ENCODE results near the gene RIMS4.

RIMS4 gene

DNA sequence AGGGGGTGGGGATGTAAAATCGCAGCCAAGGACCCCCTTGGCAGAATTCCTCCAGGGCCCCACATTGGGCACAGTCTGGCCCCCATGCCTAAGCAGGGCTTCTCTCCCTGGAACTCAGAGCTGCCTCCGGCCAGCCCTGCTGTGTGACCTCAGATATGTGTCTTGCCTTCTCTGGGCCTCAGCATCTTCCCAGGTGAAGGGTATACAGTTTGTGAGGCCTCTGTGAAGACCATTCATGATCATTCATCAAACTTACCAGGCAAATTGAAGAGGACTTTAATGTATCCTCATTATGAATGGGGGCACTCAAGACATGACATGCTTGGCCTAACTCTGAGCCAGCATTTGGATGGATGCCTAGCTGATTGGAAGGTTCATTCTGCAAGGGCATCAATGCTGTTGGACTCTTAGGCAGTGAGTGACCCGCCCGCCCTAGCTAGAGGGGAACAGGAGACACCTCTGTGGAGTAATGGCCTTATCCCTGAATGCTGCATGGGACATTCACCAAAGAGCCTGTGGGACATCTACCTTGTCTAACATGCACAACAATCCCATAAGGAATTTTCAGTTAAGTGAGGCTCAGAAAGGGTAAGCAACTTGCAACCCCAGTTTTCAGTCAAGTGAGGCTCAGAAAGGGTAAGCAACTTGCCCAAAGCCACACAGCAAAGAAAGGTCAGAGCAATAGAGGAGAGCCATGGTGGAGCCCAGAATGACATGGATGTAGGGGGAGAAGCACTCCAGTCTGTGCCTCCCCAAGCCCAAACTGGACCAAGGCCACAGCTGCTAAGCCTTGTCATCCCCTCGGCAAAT lies 94.6 kb downstream of the RIMS4 start:
- DNase-seq = no peak

DNA sequence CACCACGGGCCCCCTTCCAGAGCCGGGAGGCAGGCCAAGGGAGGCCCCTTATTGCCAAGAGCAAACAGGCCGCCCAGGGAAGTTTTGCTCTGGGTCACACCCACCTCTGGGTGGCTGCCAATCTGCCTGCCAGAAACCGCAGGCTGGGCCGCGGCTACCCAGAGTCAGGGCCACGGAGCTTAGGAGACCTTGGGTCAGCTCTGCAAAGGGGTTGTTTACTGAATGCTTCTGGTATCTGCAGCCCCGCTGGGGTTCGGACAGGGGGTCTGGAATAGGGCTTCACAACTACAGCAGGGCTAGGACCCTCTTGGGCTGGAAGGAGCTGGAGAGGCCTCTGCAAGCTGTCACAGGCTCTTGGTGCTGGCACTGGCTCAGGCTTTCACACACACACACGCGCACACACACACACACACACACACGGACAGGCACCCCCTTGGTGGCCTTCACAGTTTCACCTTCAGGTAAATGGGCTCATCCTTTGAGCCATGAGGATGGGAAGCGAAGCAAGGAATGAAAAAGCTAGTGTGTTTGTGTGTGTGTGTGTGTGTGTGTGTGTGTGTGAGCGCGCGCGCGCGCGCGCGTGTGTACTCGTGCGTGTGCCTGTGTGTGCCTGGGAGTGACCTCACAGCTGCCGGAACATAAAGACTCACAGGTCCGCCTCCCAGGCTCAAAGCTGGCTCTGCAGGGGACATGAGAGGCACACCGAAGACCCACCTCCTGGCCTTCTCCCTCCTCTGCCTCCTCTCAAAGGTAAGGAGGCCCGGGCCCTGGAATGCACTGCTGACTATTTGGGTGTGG lies 95.4 kb downstream of the RIMS4 start, which contains the start of gene CCN5:
CCN5 (plus strand) TSS at position 669 of the 798 bp plus-strand sequence; CDS start at position 691, 22 bp downstream.
- DNase-seq = no peak

GRCh38 chr20:44714102-44714700 lies 96.1 kb downstream of the RIMS4 start:
- no peak for DNase-seq

DNA sequence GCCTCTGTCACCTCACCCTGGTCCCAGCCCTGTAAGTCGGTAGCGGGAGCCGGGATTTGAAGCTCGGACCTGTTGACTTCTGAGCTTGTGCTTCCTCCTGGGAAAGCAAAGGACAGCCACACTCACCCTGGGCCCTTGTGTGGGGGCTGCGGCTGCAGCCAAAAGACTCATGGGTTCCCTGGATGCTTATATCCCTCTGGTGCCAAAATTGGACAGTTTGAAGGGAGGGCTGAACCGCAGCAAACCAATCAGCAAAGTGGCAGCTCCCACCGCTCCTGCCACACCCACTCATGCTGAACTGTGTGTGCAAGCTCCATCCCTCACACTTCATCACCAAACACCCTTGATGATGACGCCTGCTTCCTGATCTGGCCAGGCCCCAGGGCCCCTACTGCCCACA lies 99.1 kb downstream of the RIMS4 start:
- no peak for DNase-seq

DNA sequence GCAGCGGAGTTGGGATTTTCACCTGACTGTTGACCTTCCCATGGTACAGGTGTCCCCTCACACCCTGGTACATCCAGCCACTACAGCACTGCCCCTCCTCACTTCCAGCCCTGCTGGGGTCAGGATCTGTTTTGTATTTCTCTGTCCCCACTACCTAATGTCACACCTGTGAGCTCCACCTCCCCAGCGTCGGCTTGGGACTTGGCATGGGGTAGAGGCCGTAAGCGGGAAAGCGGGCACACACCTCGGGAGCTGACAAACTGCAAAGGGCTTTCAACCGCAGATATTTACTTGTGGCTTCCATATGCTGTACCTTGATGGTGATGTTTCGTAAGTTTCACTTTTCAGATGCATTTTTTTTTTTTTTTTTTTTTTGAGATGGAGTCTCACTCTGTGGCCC lies 100.5 kb downstream of the RIMS4 start:
- DNase-seq = no peak

DNA sequence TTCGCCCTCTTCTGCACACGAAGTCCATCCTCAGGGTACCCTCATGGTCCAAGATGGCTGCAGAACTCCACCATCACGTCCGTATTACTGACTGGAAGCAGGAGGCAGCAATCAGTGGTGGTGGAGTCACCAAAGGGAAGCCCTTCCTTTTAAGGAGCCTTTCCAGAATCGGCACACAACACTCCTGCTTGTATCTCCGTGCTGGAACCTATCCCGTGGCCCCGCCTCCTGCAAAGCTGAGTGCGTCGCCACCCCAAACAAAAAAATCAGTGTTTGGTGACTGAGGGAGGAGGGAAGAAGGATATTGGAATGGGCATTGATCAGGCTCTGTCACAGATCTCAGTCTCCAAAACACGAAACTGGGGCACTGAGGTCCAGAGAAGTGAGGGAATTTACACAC lies 101.0 kb downstream of the RIMS4 start:
- no peak for DNase-seq

DNA sequence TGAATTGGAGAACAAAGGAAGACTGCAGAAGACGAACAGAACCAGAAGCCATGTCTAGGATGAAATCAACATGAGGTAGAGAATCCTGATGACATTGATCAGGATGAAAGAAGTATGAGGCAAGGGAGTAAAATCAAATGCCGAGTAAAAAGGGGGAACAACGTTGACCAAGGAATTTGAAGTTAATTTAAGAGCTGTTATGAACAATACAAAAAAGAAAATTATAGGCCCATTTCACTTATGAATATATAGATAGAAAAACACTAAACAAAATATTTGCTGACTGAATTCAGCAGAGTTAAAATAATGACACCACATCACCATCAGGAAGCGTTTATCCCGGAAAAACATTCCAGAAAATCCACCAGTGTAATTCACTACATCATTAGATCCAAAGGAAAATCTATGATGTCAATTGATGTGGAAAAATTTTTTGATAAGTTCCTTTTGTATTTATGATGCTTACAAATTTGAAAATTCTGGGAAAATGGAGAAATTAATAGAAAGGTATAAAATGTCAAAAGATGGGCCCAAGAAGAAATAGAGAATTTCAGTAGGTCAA lies 103.2 kb downstream of the RIMS4 start:
- no peak for DNase-seq

DNA sequence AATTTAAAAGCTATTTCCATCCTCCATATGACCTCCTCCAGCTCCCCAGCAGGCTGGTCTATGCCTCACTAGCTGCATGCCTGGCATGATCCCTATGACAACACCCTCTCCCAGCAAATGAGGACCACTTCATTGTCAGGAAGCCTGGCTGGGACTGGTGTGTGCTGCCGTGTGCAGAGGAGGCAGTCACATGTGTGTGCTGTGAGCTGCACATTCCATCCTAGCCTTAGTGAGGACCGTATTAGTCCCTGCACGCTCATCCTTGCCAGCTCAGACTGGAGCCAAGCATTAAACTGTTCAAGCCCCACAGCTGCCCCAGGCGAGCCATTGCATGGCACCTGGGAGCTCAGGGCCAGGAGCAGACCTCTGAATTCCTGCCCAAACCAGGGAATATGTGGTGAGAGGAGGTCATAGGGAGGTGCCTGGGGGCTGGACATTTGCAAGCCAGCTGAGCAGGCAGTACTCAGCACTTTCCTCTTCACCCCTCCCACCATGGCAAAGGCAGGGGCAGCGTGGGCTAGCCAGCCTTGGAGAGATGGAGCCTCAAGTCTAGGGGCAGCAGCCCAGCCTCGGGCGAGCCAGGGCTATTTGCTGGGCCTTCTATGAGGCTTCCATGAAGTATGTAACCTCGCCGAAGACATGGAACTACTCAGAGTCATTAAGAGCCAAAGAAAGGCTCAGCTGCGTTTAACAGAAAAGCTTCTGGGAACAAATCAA lies 103.9 kb downstream of the RIMS4 start:
- DNase-seq = no peak

DNA sequence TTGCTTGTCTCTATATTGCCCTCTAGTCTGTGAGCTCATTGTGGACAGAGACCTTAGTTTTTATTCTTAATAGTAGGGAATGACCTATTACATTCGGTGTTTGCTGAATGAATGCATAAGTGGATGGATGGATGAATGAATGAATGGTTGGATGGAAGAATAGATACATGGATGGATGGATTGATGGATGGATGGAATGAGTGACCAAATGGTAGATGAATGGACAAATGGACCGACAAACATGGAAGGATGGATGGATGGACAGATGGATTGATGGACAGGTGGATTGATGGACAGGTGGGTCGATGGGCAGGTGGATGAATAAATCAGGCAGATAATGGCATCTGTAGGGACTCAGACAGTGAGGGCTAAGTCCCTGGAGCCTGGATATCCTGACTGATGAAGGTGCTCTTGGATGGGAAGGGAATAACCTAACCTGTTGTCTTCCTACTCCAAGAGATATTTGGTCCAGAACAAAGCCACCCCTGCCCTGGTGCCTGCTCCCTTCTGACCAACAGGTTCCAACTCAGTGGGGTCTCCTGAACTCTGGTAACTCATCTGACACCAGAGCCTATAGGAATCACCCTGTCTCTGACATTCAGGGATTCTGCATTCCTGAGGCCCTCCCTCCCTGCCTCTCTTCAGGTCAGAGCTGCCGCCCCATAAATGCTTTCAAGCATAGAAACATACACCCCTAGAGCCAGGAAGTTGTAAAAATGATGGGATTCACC lies 104.8 kb downstream of the RIMS4 start:
- no peak for DNase-seq

- no peak for DNase-seq
Observed at GRCh38 chr20:44704551-44704971, 105.8 kb downstream of the RIMS4 start.

DNA sequence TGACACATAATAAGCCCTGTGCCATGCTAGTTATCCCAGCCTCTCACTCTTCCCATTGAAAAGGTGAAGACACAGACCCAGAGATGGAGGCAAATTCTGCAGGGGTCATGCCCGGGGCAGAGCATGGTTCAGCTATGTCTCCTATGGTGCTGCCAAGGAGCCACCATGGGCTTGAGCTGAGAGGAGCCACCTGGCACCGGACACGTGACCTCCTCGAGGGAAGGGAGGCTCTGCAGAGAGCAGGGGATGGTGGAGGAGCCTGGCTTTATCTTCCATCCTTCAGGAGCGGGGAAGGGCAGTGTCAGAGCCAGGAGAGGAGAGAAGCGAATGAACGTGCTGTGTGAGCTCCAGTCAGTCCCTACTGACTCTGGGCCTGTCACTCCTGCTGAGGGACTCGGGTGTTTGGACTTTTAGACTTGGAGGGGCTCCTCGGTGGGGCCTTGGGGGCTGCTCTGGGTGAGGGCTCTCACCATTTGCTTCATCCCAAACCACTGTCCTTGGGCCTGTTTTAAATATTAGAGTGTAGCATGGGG lies 106.3 kb downstream of the RIMS4 start:
- no peak for DNase-seq

GRCh38 chr20:44703183-44703925 lies 107.0 kb downstream of the RIMS4 start:
- no peak for DNase-seq

GRCh38 chr20:44702776-44703175 lies 107.6 kb downstream of the RIMS4 start:
- no peak for DNase-seq

DNA sequence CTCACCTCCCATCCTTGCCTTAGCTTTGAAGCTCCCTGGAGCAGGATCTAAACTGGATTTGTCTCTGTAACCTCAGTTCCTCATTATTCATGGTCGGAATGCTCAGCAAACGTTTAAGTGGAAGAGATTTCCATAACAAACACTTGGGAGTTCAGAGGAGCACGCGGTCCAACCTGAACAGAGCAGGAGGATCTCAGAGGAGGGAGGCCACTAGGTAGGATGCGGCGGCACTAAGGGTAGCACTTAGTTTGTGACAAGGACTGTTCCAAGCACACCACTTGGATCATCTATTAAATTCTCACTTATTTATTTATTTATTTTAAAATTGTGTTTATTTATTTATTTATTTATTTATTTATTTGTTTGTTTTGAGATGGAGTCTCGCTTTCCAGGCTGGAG lies 108.5 kb downstream of the RIMS4 start:
- no peak for DNase-seq
